Measurements from ENCODE around the gene RASGRP1. TPM values are rescaled to one million over a fixed set of nuclear protein-coding genes. Genes with fewer than 3 reads are reported as not detected.
A peak's percentile ranks its signal among the peaks of the same experiment; 100 is the strongest.

The RASGRP1 gene
- total RNA-seq, 1 experiment from 2014 or later = 1.1 TPM

DNA sequence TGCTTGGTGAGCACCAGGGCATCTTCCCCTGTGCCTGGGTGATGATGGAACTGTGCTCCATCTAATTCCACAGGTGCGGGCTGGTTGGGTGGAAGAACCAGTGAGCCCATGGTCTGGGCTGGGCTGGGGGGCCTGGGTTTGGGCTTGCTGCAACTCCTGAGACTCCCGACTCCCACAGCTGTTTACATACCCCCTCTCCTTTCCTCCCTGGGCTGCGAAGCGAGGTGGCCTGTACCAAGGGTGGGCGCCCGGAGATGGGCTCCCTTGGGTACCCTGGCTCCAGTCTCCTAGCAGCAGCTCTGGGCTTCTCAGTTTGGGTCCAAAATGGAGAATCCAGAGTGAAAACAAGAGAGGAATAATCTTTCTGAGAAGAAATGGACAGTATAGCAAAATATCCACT is 105.1 kb downstream of the RASGRP1 start:
- no peak for DNase-seq (ENCODE audit: low read depth)

DNA sequence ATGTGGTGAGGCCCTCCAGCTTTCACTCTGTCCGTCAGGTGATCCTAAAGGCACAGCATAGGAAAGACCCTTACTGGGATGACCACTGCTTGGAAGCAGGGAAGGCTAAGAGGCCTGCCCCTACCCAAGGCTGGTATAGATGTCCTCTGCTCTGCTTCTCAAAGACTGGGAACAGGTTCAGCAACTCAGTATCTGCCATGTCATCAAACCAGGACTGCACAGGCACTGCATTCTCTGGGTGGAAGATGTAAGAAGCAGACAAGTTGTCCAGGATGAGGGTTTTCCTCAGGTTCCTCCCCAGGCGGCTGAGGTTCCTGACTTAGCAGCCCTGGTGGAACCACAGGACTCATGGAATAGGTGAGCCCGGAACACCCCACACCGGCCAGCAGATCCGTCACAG is 106.0 kb downstream of the RASGRP1 start:
- no peak for DNase-seq (ENCODE audit: low read depth)

DNA sequence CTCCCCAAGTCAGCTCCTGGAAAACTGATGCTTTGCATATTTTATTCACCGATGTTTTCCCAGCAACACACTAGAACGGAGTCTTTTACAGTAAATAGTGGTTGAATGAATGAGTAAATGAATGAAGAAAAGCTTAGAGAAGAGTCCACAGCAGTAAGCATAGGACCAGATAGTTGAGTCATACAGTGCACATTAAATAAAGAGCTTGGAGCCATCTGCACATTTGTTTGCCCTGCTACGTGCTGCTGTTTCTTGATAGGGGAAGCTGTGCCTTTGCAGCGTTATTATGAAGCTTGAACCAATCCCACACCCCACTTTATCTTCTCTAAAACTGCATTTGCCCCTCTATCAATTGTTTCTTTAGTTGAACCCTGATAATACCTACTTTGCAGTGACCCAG is 109.5 kb downstream of the RASGRP1 start:
- DNase-seq (ENCODE audit: low read depth) = no peak

DNA sequence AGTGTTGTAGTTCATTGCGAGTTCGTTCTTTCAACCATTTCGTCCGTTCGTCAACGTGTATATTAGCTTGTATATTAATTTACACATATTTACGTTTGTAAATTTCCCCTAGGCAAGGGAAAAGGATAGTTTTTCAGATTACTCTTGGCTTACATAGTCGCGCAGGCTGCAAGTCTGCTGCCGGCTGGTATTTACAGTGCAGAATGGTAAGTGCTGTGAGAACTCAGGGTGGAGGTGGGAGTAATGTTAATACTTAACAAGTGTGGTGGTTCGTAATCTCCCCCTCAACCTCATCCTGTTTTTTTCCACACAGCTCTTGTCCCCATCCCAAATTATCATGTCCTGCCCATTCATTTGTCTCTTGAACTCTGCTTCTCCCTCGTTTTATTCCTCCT is 109.9 kb downstream of the RASGRP1 start:
- no peak for DNase-seq (ENCODE audit: low read depth)

DNA sequence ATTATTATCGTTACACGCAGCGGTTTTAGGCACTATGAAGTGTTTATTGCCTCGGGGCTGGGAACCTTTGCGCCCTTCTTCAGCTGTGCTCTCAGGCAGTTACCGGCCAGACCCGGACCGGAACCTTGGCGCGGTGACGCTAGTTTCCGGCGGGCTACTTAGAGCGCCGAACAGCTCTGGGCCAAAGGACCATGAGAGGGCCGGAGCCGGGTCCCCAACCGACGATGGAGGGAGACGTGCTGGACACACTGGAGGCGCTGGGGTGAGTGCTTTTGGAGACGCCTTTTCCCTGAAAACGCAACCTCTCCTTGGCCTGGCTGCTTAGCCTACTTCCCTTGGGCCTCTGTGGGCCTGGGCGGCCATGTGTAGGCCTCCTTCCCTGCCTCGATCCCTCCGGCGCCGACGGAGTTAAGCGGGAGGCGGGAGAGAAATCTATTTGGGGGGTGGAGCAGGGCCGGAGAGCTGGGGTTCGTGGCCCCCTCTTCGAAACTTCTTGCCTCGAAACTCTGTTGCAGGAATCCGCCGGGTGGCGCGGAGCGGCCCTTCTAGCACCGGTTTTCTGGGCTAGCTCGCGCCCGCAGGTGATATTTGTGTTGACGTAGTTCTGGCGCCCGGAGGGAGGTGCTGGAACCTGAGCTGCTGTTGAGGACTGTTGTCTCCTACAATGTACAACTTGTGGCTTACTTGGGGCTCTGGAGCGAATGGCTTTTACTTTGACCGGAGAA is 110.5 kb downstream of the RASGRP1 start, which contains the start of gene FAM98B:
FAM98B (plus strand) TSS at position 157 of the 725 bp plus-strand sequence; CDS start at position 192, 35 bp downstream.
- peak; percentile 90 for DNase-seq (ENCODE audit: low read depth)

DNA sequence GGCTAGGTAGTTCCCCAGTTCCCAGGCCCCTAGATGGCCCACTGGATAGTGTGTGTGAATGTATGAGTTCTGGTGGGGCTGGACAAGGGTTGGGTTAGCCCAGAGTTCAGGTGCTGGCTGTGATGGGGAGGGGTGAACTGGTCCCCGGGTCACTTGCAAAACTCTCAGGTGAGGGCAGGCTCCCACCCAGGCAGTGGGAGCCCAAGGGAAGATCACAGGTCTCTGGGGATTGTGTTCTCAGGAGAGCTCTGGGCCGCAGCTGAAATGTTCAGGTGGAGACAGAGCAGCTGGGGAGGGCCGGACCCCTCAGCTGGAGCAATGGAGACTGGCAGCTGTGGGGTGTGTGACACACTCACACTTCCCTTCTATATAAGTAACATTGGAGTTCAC is 123.5 kb downstream of the RASGRP1 start:
- DNase-seq (ENCODE audit: low read depth) = no peak

DNA sequence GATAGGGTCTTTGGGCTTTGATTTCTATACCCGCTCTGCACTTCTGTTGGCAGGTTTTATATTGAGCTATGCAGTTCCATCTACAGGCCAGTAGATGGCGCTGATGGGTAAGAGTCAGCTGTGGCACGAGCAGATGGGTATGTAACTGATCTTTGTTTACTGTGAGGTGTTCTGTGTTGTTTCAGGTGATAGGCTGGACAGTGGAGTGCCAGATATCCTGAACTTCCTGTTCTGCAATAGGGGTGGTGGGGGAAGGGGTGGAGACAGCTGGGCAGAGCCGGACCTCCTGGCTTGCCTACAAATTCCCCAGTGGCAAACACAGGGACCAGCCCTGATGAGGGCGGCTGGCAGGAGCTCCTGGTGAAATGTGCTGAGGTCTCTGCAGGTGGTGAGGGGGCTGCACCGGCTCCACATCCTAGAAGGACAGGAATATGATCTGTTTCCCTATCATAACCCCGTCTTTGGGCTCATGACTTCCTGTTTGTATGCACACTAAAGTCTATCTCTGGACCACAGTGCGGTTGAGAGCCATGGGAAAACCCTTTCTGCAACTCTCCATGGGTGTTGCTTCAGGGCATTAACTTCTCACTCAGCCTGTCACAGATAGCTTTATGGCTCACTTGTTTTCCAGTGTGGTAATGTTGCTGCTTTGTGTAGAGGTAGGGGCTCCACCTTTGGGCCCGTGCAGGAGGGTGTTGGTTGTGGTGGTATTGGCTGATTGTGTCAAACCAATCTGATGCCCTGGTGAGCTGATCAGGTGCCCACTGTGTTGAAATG is 124.1 kb downstream of the RASGRP1 start:
- DNase-seq (ENCODE audit: low read depth) = peak; percentile 69

Other genes with a start within 250 kb of the RASGRP1 start
- gene FAM98B, start 110.7 kb downstream of the RASGRP1 start, total RNA-seq (2014; rRNA removed; shearing (Covaris generic)) = 3.6 and 7.1 TPM in 2 replicates